Renal pelvis (tissue), 4 donors: ENCODE data around the gene HUWE1. TPM values are rescaled to one million over a fixed set of nuclear protein-coding genes. Genes with fewer than 3 reads are reported as not detected.
"Not testable (repeated sequence)": the region's sequence is repeated elsewhere in the genome, so short reads cannot be mapped to it uniquely, and the experiment has no call there.

Experiments used
- DNase-seq: peaks from one replicate; pipeline ENCODE4 v3.0.0-alpha.2; 2013
- polyA plus RNA-seq, 3 donors: library from polyadenylated mRNA; unstranded; fragments of 120-200 nt; gene quantifications; one replicate each; pipeline ENCODE4 v1.2.1, GENCODE V29; 2013; ENCODE audit not compliant: insufficient read length in 3 of 3

HUWE1 gene
- polyA plus RNA-seq, 3 donors: 138 to 198 (median 176) TPM

GRCh38 chrX:53531255-53531966 is 155.1 kb downstream of the HUWE1 start:
- not testable (repeated sequence) for DNase-seq

GRCh38 chrX:53526999-53527398 is 159.5 kb downstream of the HUWE1 start:
- no peak for DNase-seq

GRCh38 chrX:53511322-53511721 is 175.2 kb downstream of the HUWE1 start:
- DNase-seq: no peak

- not testable (repeated sequence) for DNase-seq
Measured at GRCh38 chrX:53504035-53504434, 182.5 kb downstream of the HUWE1 start.

GRCh38 chrX:53494436-53494835 is 192.1 kb downstream of the HUWE1 start:
- no peak for DNase-seq

DNA sequence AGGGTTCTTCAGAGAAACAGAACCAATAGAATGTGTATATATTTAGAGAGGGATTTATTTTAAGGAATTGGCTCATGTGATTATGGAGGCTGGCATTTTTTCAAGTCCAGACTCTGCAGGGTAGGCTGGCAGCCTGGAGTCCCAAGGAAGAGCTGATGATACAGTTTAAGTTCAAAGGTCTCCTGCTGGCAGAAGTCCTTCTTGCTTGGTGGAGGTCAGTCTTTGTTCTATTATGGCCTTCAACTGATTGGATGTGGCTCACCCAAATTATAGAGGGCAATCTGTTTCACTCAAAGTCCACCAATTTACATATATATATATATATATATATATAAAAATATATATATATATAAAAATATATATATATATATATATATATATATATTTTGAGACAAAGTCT is 200.2 kb downstream of the HUWE1 start:
- DNase-seq: no peak

GRCh38 chrX:53483838-53484405 is 202.6 kb downstream of the HUWE1 start:
- DNase-seq: no peak

GRCh38 chrX:53483416-53483815 is 203.1 kb downstream of the HUWE1 start:
- no peak for DNase-seq
